Fibroblast of lung (primary cell): ENCODE measurements around the gene ALKBH4.

ENCODE experiments used
- CTCF ChIP-seq, 2 donors: IDR thresholded peaks in 1 of 2; conservative IDR thresholded peaks in 1 of 2; 1 replicate in 1 of 2; 2 replicates in 1 of 2; pipeline ENCODE4 v1.5.1; 2011 to 2012; ENCODE audit warnings: low read length in 2 of 2, control low read depth in 1 of 2, inconsistent platforms in 1 of 2, low read depth in 1 of 2, mild to moderate bottlenecking in 1 of 2
- EZH2 ChIP-seq: IDR thresholded peaks from 2 replicates; pipeline ENCODE4 v1.5.1; 2012; ENCODE audit warnings: low read length, control low read depth, mild to moderate bottlenecking; ENCODE audit errors: missing control alignments

- TF ChIP-seq CTCF (conservative IDR thresholded peaks at IDR 0.05 in 1 of 2, IDR thresholded peaks at IDR 0.05 in 1 of 2; ENCODE audit: low read depth in 1 of 2, low read length in 2 of 2): no peak
- no peak for TF ChIP-seq EZH2
Observed at GRCh38 chr7:102433219-102434038, 31.2 kb downstream of the ALKBH4 start, which contains the start of gene ORAI2.
